Stimulated activated CD8-positive, alpha-beta memory T cell treated with anti-CD3 and anti-CD28 coated beads, Interleukin-12 subunit alpha, Interleukin-12 subunit beta, amount 100 ng/mL, for 24 hours (primary cell): ENCODE measurements around the gene SMIM14.
"Not testable (repeated sequence)": the region's sequence is repeated elsewhere in the genome, so short reads cannot be mapped to it uniquely, and the experiment has no call there.

Experiments
- DNase-seq: peaks from one replicate; pipeline ENCODE4 v3.0.0-alpha.2; 2020; ENCODE audit errors: extremely low read depth

Gene SMIM14

GRCh38 chr4:39596971-39597370 lies 41.7 kb downstream of the SMIM14 start:
- DNase-seq: no peak

GRCh38 chr4:39591290-39591689 lies 47.4 kb downstream of the SMIM14 start:
- no peak for DNase-seq

- DNase-seq: no peak
Measured at GRCh38 chr4:39587881-39588280, 50.8 kb downstream of the SMIM14 start.

- DNase-seq: no peak
Measured at GRCh38 chr4:39574946-39575345, 63.7 kb downstream of the SMIM14 start.

- no peak for DNase-seq
Measured at GRCh38 chr4:39571504-39571903, 67.2 kb downstream of the SMIM14 start.

- DNase-seq: no peak
Measured at GRCh38 chr4:39571054-39571453, 67.6 kb downstream of the SMIM14 start.

- DNase-seq: no peak
Measured at GRCh38 chr4:39569209-39569608, 69.5 kb downstream of the SMIM14 start.

- DNase-seq: no peak
Measured at GRCh38 chr4:39568805-39569204, 69.9 kb downstream of the SMIM14 start.

- no peak for DNase-seq
Measured at GRCh38 chr4:39565878-39566600, 72.6 kb downstream of the SMIM14 start.

GRCh38 chr4:39563346-39563847 lies 75.3 kb downstream of the SMIM14 start:
- no peak for DNase-seq

- DNase-seq: no peak
Measured at GRCh38 chr4:39562792-39563191, 75.9 kb downstream of the SMIM14 start.

GRCh38 chr4:39559626-39560025 lies 79.0 kb downstream of the SMIM14 start:
- DNase-seq: no peak

GRCh38 chr4:39555472-39555871 lies 83.2 kb downstream of the SMIM14 start:
- DNase-seq: no peak

- no peak for DNase-seq
Measured at GRCh38 chr4:39548425-39549067, 90.1 kb downstream of the SMIM14 start.

- DNase-seq: no peak
Measured at GRCh38 chr4:39544580-39545315, 93.9 kb downstream of the SMIM14 start.

- DNase-seq: not testable (repeated sequence)
Measured at GRCh38 chr4:39544080-39544479, 94.6 kb downstream of the SMIM14 start.

GRCh38 chr4:39543034-39543433 lies 95.6 kb downstream of the SMIM14 start:
- no peak for DNase-seq

GRCh38 chr4:39542611-39543012 lies 96.1 kb downstream of the SMIM14 start:
- no peak for DNase-seq

GRCh38 chr4:39541987-39542610 lies 96.6 kb downstream of the SMIM14 start:
- DNase-seq: no peak

- DNase-seq: no peak
Measured at GRCh38 chr4:39539089-39539611, 99.5 kb downstream of the SMIM14 start.

- no peak for DNase-seq
Measured at GRCh38 chr4:39533541-39533940, 105.1 kb downstream of the SMIM14 start.

GRCh38 chr4:39532237-39532636 lies 106.4 kb downstream of the SMIM14 start:
- not testable (repeated sequence) for DNase-seq
